Astrocyte (in vitro differentiated cells and primary cell): ENCODE measurements around the gene USP49. TPM values are rescaled to one million over a fixed set of nuclear protein-coding genes. Genes with fewer than 3 reads are reported as not detected.

ENCODE experiments used
- DNase-seq: peaks from one replicate; pipeline ENCODE4 v3.0.0-alpha.2; 2010; ENCODE audit warnings: low read depth
- FAIRE-seq: peaks from 2 replicates; lab custom pipeline; 2011; peaks lifted over from hg19 to GRCh38; lab: Jason Lieb, UNC
- H2AFZ ChIP-seq: 2 replicates; pipeline ENCODE4 v1.6.0; 2012; ENCODE audit warnings: low read depth, low read length, inconsistent platforms
- H3K27ac ChIP-seq: 2 replicates; pipeline ENCODE4 v1.5.1; 2011; ENCODE audit warnings: low read depth, low read length, inconsistent platforms
- H3K27me3 ChIP-seq: 2 replicates; pipeline ENCODE4 v1.6.0; 2011; ENCODE audit warnings: low read length, inconsistent platforms; ENCODE audit not compliant: insufficient read depth
- H3K36me3 ChIP-seq: 2 replicates; pipeline ENCODE4 v1.5.1; 2011; ENCODE audit warnings: low read length, inconsistent platforms; ENCODE audit not compliant: insufficient read depth
- H3K4me1 ChIP-seq: 2 replicates; pipeline ENCODE4 v1.5.1; 2011; ENCODE audit warnings: low read length, inconsistent platforms; ENCODE audit not compliant: insufficient read depth
- H3K4me2 ChIP-seq: 2 replicates; pipeline ENCODE4 v1.6.0; 2012; ENCODE audit warnings: low read length, inconsistent platforms
- H3K4me3 ChIP-seq: 2 replicates; pipeline ENCODE4 v1.5.1; 2011; ENCODE audit warnings: low read depth, mild to moderate bottlenecking, low read length, inconsistent platforms; ENCODE audit not compliant: insufficient read depth
- H3K79me2 ChIP-seq: 2 replicates; pipeline ENCODE4 v1.6.0; 2012; ENCODE audit warnings: mild to moderate bottlenecking, low read length, inconsistent platforms; ENCODE audit not compliant: insufficient read depth
- H3K9ac ChIP-seq: 2 replicates; pipeline ENCODE4 v1.6.0; 2012; ENCODE audit warnings: mild to moderate bottlenecking, low read length, inconsistent platforms
- H3K9me3 ChIP-seq: 2 replicates; pipeline ENCODE4 v1.5.1; 2012; ENCODE audit warnings: low read depth, mild to moderate bottlenecking, low read length, inconsistent platforms; ENCODE audit not compliant: insufficient read depth
- H4K20me1 ChIP-seq: 2 replicates; pipeline ENCODE4 v1.6.0; 2012; ENCODE audit warnings: low read length, inconsistent platforms; ENCODE audit not compliant: insufficient read depth
- H3K27ac Mint-ChIP-seq: one replicate; pipeline ENCODE4 v1.8.0; 2021; ENCODE audit warnings: mild to moderate bottlenecking, mixed read lengths; ENCODE audit not compliant: unreplicated experiment
- H3K27me3 Mint-ChIP-seq: one replicate; pipeline ENCODE4 v1.8.0; 2021; ENCODE audit warnings: low read depth, mixed read lengths; ENCODE audit not compliant: unreplicated experiment
- H3K36me3 Mint-ChIP-seq: one replicate; pipeline ENCODE4 v1.8.0; 2021; ENCODE audit warnings: low read depth, mixed read lengths; ENCODE audit not compliant: unreplicated experiment
- H3K4me1 Mint-ChIP-seq: one replicate; pipeline ENCODE4 v1.8.0; 2021; ENCODE audit warnings: low read depth, mixed read lengths; ENCODE audit not compliant: unreplicated experiment
- H3K4me3 Mint-ChIP-seq: one replicate; pipeline ENCODE4 v1.8.0; 2021; ENCODE audit warnings: mild to moderate bottlenecking, moderate library complexity, mixed read lengths; ENCODE audit not compliant: unreplicated experiment
- H3K9me3 Mint-ChIP-seq: one replicate; pipeline ENCODE4 v1.8.0; 2021; ENCODE audit warnings: mild to moderate bottlenecking, mixed read lengths; ENCODE audit not compliant: unreplicated experiment
- CTCF ChIP-seq: IDR thresholded peaks from 2 replicates; pipeline ENCODE4 v1.5.1; 2011; ENCODE audit warnings: low read depth, mild to moderate bottlenecking, inconsistent platforms, low read length, moderate library complexity; ENCODE audit not compliant: insufficient read depth
- EZH2 ChIP-seq: IDR thresholded peaks from 2 replicates; pipeline ENCODE4 v1.6.1; 2012; ENCODE audit warnings: mild to moderate bottlenecking, low read length, inconsistent platforms; ENCODE audit not compliant: insufficient read depth
- total RNA-seq: library from RNA; stranded (reverse); gene quantifications from 2 replicates; pipeline ENCODE4 v1.2.1, GENCODE V29; 2021

USP49 gene
- total RNA-seq, 1 donor from 2014 or later = 5.5 TPM

- H3K9ac ChIP-seq = no peak overlapping the region
- DNase-seq = peak; percentile 74
- H3K27ac ChIP-seq = peak overlapping the region; percentile 60
- no peaks in the 10 kb centered on the region for H3K36me3 Mint-ChIP-seq
- H3K4me3 ChIP-seq = no peak overlapping the region
- no peaks in the 10 kb centered on the region for H3K27me3 ChIP-seq
- no peaks in the 10 kb centered on the region for H3K27me3 Mint-ChIP-seq
- H2AFZ ChIP-seq = no peak overlapping the region
- no peaks in the 10 kb centered on the region for H3K9me3 Mint-ChIP-seq
- peak; percentile 95 for FAIRE-seq
- H3K4me3 Mint-ChIP-seq = no peak overlapping the region
- TF ChIP-seq EZH2 = no peak
- no peak for TF ChIP-seq CTCF
- H3K9me3 ChIP-seq = no peaks in the 10 kb centered on the region
- peaks cover 2% of the 10 kb centered on the region for H3K4me1 Mint-ChIP-seq
- peaks cover 16% of the 10 kb centered on the region for H3K4me1 ChIP-seq
- no peak overlapping the region for H3K27ac Mint-ChIP-seq
- no peaks in the 10 kb centered on the region for H3K79me2 ChIP-seq
- peak overlapping the region; percentile 56 for H3K4me2 ChIP-seq
- H4K20me1 ChIP-seq = no peaks in the 10 kb centered on the region
- H3K36me3 ChIP-seq = no peaks in the 10 kb centered on the region
Measured at GRCh38 chr6:41878246-41878645, 16.9 kb downstream of the USP49 start.

- peaks cover 16% of the 10 kb centered on the region for H3K4me1 ChIP-seq
- no peaks in the 10 kb centered on the region for H3K79me2 ChIP-seq
- Mint-ChIP-seq H3K9me3 (no peaks in the 10 kb centered on the region), H3K36me3 (no peaks in the 10 kb centered on the region), H3K27ac (no peak overlapping the region), H3K4me1 (peaks cover 2% of the 10 kb centered on the region), H3K4me3 (no peak overlapping the region), H3K27me3 (no peaks in the 10 kb centered on the region)
- TF ChIP-seq EZH2 (no peak), CTCF (no peak)
- H3K27ac ChIP-seq = no peak overlapping the region
- H3K4me2 ChIP-seq = no peak overlapping the region
- no peak overlapping the region for H3K4me3 ChIP-seq
- no peak overlapping the region for H3K9ac ChIP-seq
- FAIRE-seq (no peak), DNase-seq (no peak)
- no peaks in the 10 kb centered on the region for H3K27me3 ChIP-seq
- no peak overlapping the region for H2AFZ ChIP-seq
- H4K20me1 ChIP-seq = no peaks in the 10 kb centered on the region
- H3K36me3 ChIP-seq = no peaks in the 10 kb centered on the region
- H3K9me3 ChIP-seq = no peaks in the 10 kb centered on the region
Measured at GRCh38 chr6:41877051-41877680, 18.0 kb downstream of the USP49 start.

- H3K79me2 ChIP-seq = no peaks in the 10 kb centered on the region
Measured at GRCh38 chr6:41874741-41875140, 20.4 kb downstream of the USP49 start.

More at GRCh38 chr6:41874741-41875140, 20.4 kb downstream of the USP49 start:
- no peaks in the 10 kb centered on the region for H3K36me3 Mint-ChIP-seq
- H3K4me3 Mint-ChIP-seq = no peak overlapping the region
- no peaks in the 10 kb centered on the region for H3K27me3 Mint-ChIP-seq
- no peaks in the 10 kb centered on the region for H3K27me3 ChIP-seq
- FAIRE-seq (no peak), DNase-seq (no peak)
- no peak for TF ChIP-seq CTCF
- no peak for TF ChIP-seq EZH2
- no peak overlapping the region for H2AFZ ChIP-seq
- H3K27ac Mint-ChIP-seq = no peak overlapping the region
- peaks cover 16% of the 10 kb centered on the region for H3K4me1 ChIP-seq
- no peaks in the 10 kb centered on the region for H3K9me3 ChIP-seq
- no peak overlapping the region for H3K4me2 ChIP-seq
- no peak overlapping the region for H3K27ac ChIP-seq
- no peak overlapping the region for H3K9ac ChIP-seq
- H3K36me3 ChIP-seq = no peaks in the 10 kb centered on the region
- H3K4me3 ChIP-seq = no peak overlapping the region
- no peaks in the 10 kb centered on the region for H3K9me3 Mint-ChIP-seq
- H3K4me1 Mint-ChIP-seq = peaks cover 2% of the 10 kb centered on the region
- H4K20me1 ChIP-seq = no peaks in the 10 kb centered on the region
